IPS-18c (cell line): ENCODE measurements around the gene KCNK13.
"Not testable (repeated sequence)": the region's sequence is repeated elsewhere in the genome, so short reads cannot be mapped to it uniquely, and the experiment has no call there.

Experiments
- H3K4me3 ChIP-seq: 2 replicates; pipeline ENCODE4 v1.7.0; 2013; ENCODE audit warnings: low read depth, mild to moderate bottlenecking, low read length, moderate library complexity; ENCODE audit not compliant: insufficient read depth
- H3K9me3 ChIP-seq: one replicate; pipeline ENCODE4 v1.6.1; 2013; ENCODE audit warnings: mild to moderate bottlenecking, low read length, moderate library complexity; ENCODE audit not compliant: control insufficient read depth, insufficient read depth

Gene KCNK13

GRCh38 chr14:90056826-90057225 lies 5.0 kb upstream of the KCNK13 start:
- Histone ChIP-seq H3K4me3 (no peak overlapping the region), H3K9me3 (no peaks in the 10 kb centered on the region)

- H3K4me3 ChIP-seq: no peak overlapping the region
- no peaks in the 10 kb centered on the region for H3K9me3 ChIP-seq
Observed at GRCh38 chr14:90058876-90059458, 2.8 kb upstream of the KCNK13 start.

- H3K9me3 ChIP-seq: no peaks in the 10 kb centered on the region
- peak overlapping the region; percentile 53 for H3K4me3 ChIP-seq
Observed at GRCh38 chr14:90060312-90060964, 1.4 kb upstream of the KCNK13 start.

- Histone ChIP-seq H3K4me3 (peak overlapping the region; percentile 53; the same call in 1 of the 2 replicates), H3K9me3 (no peaks in the 10 kb centered on the region)
Observed at GRCh38 chr14:90060965-90061684, 669 bp upstream of the KCNK13 start.

- Histone ChIP-seq H3K4me3 (peak overlapping the region; percentile 57), H3K9me3 (no peaks in the 10 kb centered on the region)
Observed at GRCh38 chr14:90062127-90062794, 467 bp downstream of the KCNK13 start.

GRCh38 chr14:90062822-90063539 lies 1.2 kb downstream of the KCNK13 start:
- Histone ChIP-seq H3K4me3 (peak overlapping the region; percentile 57), H3K9me3 (no peaks in the 10 kb centered on the region)

- Histone ChIP-seq H3K9me3 (no peaks in the 10 kb centered on the region), H3K4me3 (no peak overlapping the region)
Observed at GRCh38 chr14:90072350-90072749, 10.6 kb downstream of the KCNK13 start.

- no peak overlapping the region for H3K4me3 ChIP-seq
- no peaks in the 10 kb centered on the region for H3K9me3 ChIP-seq
Observed at GRCh38 chr14:90079576-90079975, 17.8 kb downstream of the KCNK13 start.

GRCh38 chr14:90087433-90087832 lies 25.6 kb downstream of the KCNK13 start:
- H3K4me3 ChIP-seq: no peak overlapping the region
- H3K9me3 ChIP-seq: peaks cover 4% of the 10 kb centered on the region

GRCh38 chr14:90088176-90088575 lies 26.4 kb downstream of the KCNK13 start:
- Histone ChIP-seq H3K4me3 (no peak overlapping the region), H3K9me3 (peaks cover 4% of the 10 kb centered on the region)

- not testable (repeated sequence) for H3K9me3 ChIP-seq, H3K4me3 ChIP-seq
Observed at GRCh38 chr14:90089486-90089885, 27.7 kb downstream of the KCNK13 start.

GRCh38 chr14:90091393-90091792 lies 29.6 kb downstream of the KCNK13 start:
- peaks cover 4% of the 10 kb centered on the region for H3K9me3 ChIP-seq
- H3K4me3 ChIP-seq: no peak overlapping the region

GRCh38 chr14:90093942-90094595 lies 32.3 kb downstream of the KCNK13 start:
- Histone ChIP-seq H3K9me3 (peaks cover 4% of the 10 kb centered on the region), H3K4me3 (no peak overlapping the region)

- peaks cover 4% of the 10 kb centered on the region for H3K9me3 ChIP-seq
- H3K4me3 ChIP-seq: no peak overlapping the region
Observed at GRCh38 chr14:90095096-90095495, 33.3 kb downstream of the KCNK13 start.

GRCh38 chr14:90096566-90096965 lies 34.8 kb downstream of the KCNK13 start:
- Histone ChIP-seq H3K9me3 (no peaks in the 10 kb centered on the region), H3K4me3 (no peak overlapping the region)

GRCh38 chr14:90103808-90104207 lies 42.0 kb downstream of the KCNK13 start:
- H3K4me3 ChIP-seq: no peak overlapping the region
- H3K9me3 ChIP-seq: no peaks in the 10 kb centered on the region

- no peaks in the 10 kb centered on the region for H3K9me3 ChIP-seq
- H3K4me3 ChIP-seq: no peak overlapping the region
Observed at GRCh38 chr14:90105756-90106155, 44.0 kb downstream of the KCNK13 start.
